Measurements from ENCODE around the gene UPK1A. TPM values are rescaled to one million over a fixed set of nuclear protein-coding genes. Genes with fewer than 3 reads are reported as not detected.

Gene UPK1A
- total RNA-seq: 1 to 10 TPM; 1.5 to 8.3 (median 5.6) TPM

DNA sequence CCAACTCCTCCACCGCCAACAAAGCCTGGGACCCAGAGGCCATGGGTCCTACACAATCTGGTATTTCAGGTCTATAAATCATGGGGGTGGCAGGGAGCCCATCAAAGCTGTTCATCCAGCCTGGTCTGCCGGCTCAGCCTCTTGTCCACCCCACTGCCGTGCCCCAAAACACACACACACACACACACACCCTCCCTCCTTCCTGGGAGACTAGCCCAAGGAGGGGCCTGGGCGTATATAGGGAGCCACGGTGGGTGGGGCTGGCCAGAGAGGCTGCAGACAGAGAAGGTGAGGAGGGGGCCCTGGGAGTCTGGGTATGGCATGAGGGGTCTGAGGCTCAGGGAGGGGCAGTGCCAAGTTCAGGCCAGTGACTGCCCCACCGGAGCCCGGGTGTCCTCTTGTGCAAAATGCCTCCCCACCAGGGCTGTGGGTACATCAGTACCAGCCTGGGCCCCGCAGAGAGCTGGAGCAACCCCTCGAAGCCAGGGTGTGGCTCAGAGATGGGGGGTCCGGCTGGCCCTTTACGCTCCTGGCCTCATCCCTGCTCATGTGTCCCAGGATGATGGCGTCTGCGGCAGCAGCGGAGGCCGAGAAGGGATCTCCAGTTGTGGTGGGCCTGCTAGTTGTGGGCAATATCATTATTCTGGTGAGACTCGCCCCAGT is at the start of gene UPK1A:
TSS of gene UPK1A (plus strand) at position 267 of the 663 bp plus-strand sequence. CDS start at position 563, 296 bp downstream.
- DNase-seq (ENCODE audit: low spot score in 2 of 2): no peak
- Histone ChIP-seq H3K9me3 (no peaks in the 10 kb centered on the region), H3K27me3 (peaks cover 11% of the 10 kb centered on the region), H3K27ac (no peak within 1 kb of the TSS), H3K36me3 (peaks cover 41% of the 10 kb centered on the region), H3K4me1 (peaks cover 7% of the 10 kb centered on the region), H3K4me3 (no peak within 1 kb of the TSS)
- 47% methylated on average over 11 of the region's 16 CpGs for WGBS
- no peak for TF ChIP-seq POLR2AphosphoS5 (IDR thresholded peaks at IDR 0.05)
- TF ChIP-seq POLR2A (IDR thresholded peaks at IDR 0.05): no peak
- TF ChIP-seq, protein P1, sequence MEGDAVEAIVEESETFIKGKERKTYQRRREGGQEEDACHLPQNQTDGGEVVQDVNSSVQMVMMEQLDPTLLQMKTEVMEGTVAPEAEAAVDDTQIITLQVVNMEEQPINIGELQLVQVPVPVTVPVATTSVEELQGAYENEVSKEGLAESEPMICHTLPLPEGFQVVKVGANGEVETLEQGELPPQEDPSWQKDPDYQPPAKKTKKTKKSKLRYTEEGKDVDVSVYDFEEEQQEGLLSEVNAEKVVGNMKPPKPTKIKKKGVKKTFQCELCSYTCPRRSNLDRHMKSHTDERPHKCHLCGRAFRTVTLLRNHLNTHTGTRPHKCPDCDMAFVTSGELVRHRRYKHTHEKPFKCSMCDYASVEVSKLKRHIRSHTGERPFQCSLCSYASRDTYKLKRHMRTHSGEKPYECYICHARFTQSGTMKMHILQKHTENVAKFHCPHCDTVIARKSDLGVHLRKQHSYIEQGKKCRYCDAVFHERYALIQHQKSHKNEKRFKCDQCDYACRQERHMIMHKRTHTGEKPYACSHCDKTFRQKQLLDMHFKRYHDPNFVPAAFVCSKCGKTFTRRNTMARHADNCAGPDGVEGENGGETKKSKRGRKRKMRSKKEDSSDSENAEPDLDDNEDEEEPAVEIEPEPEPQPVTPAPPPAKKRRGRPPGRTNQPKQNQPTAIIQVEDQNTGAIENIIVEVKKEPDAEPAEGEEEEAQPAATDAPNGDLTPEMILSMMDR (IDR thresholded peaks at IDR 0.05): no peak
- TF ChIP-seq EP300 (IDR thresholded peaks at IDR 0.05): no peak

DNA sequence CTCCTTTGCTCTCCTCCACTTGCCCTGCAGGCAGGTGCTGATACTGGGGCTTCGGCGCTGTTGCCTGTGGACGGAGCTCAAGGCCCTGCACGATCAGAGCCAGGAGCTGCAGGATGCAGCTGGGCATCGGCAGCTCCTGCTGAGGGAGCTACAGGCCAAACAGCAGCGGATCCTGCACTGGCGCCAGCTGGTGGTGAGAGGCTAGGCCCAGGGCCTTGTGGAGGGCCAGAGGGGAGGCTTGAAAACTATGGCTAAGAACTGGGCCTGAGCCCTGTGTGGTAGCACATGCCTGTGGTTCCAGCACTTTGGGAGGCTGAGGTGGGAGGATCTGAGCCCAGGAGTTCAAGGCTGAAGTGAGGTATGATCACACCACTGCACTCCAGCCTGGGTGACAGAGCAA is 47.5 kb upstream of the UPK1A start:
- H3K27ac ChIP-seq: no peak overlapping the region
- H3K27me3 ChIP-seq: no peaks in the 10 kb centered on the region
- TF ChIP-seq POLR2A (IDR thresholded peaks at IDR 0.05) (no peak), EP300 (IDR thresholded peaks at IDR 0.05) (no peak), POLR2AphosphoS5 (IDR thresholded peaks at IDR 0.05) (no peak)
- TF ChIP-seq, protein P1 (IDR thresholded peaks at IDR 0.05): no peak
- WGBS: 80% methylated on average over 6 of the region's 7 CpGs
- H3K4me1 ChIP-seq: no peaks in the 10 kb centered on the region
- no peak for DNase-seq (ENCODE audit: low spot score in 2 of 2)
- peaks cover 63% of the 10 kb centered on the region for H3K36me3 ChIP-seq
- no peak overlapping the region for H3K4me3 ChIP-seq
- H3K9me3 ChIP-seq: no peaks in the 10 kb centered on the region

DNA sequence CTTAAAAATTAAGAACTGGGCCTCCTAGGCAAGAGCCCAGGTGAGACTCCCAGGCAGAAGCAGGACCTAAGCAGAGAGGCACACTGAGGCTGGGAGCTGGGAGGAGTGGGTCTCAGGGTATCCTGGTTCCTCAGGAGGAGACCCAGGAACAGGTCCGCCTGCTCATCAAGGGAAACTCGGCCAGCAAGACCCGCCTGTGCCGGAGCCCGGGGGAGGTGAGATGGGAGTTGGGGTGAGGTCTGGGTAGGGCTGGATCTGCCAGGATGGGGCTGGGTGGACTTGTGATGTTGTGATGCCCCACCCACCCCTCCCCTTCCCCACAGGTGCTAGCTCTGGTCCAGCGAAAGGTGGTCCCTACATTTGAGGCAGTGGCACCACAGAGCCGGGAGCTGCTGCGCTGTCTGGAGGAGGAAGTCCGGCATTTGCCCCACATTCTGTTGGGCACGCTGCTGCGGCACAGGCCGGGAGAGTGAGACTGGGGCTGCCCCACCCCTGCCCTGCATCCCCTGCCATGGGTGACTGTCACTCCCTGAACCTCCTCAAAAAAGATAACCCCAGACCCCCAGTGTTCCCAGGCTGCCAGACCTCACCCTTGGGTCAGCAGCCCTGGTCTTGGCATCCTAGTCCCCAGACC is 46.9 kb upstream of the UPK1A start:
- DNase-seq (ENCODE audit: low spot score in 2 of 2): no peak
- no peaks in the 10 kb centered on the region for H3K4me1 ChIP-seq
- no peaks in the 10 kb centered on the region for H3K9me3 ChIP-seq
- H3K36me3 ChIP-seq: peaks cover 63% of the 10 kb centered on the region
- H3K4me3 ChIP-seq: no peak overlapping the region
- no peaks in the 10 kb centered on the region for H3K27me3 ChIP-seq
- 95% methylated on average over 10 of the region's 12 CpGs for WGBS
- TF ChIP-seq EP300 (IDR thresholded peaks at IDR 0.05) (no peak), POLR2AphosphoS5 (IDR thresholded peaks at IDR 0.05) (no peak)
- TF ChIP-seq, protein P1 (IDR thresholded peaks at IDR 0.05): no peak
- no peak overlapping the region for H3K27ac ChIP-seq

DNA sequence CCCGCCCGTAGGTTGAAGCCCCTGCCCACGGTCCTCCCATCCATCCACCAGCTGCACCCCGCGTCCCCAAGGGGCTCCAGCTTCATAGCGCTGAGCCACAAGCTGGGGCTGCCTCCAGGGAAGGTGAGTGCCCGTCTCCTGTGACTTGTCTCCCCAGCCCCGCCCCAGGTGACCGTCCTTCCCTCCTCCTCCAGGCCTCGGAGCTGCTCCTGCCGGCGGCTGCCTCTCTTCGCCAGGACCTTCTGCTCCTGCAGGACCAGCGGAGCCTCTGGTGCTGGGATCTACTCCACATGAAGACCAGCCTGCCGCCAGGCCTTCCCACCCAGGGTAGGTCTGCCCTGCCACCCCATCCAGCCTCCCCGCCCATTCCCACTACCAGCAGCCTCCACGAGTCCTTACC is 46.3 kb upstream of the UPK1A start:
- no peak for DNase-seq (ENCODE audit: low spot score in 2 of 2)
- TF ChIP-seq POLR2AphosphoS5 (IDR thresholded peaks at IDR 0.05): no peak
- TF ChIP-seq, protein P1 (IDR thresholded peaks at IDR 0.05): no peak
- TF ChIP-seq EP300 (IDR thresholded peaks at IDR 0.05): no peak
- no peak for TF ChIP-seq POLR2A (IDR thresholded peaks at IDR 0.05)
- Histone ChIP-seq H3K27me3 (no peaks in the 10 kb centered on the region), H3K4me1 (no peaks in the 10 kb centered on the region), H3K27ac (no peak overlapping the region), H3K36me3 (peaks cover 61% of the 10 kb centered on the region), H3K4me3 (no peak overlapping the region), H3K9me3 (no peaks in the 10 kb centered on the region)
- 94% methylated on average over 17 of the region's 17 CpGs for WGBS

DNA sequence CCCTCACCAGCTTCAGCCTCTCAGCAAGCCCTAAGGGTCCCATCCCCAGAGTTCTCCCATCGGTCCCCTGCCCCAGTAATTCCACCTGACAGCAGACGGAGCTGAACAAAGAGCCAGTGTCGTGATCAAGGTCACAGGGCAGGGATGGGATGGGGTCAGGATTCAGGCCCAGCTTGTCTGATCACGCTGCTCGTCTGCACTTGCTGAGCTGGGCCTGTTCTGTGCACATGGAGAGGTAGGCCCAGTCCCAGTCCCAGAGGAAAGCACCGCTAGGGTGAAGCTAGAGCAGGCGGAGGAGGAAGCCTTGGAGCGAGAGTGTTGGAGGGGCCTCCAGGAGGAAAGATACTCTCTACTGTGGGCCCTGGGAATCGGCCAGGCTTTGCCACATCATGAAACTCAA is 44.6 kb upstream of the UPK1A start:
- Histone ChIP-seq H3K4me3 (no peak overlapping the region), H3K36me3 (peaks cover 44% of the 10 kb centered on the region), H3K27me3 (no peaks in the 10 kb centered on the region), H3K4me1 (no peaks in the 10 kb centered on the region), H3K27ac (no peak overlapping the region), H3K9me3 (no peaks in the 10 kb centered on the region)
- TF ChIP-seq POLR2A (IDR thresholded peaks at IDR 0.05): no peak
- TF ChIP-seq POLR2AphosphoS5 (IDR thresholded peaks at IDR 0.05): no peak
- TF ChIP-seq, protein P1 (IDR thresholded peaks at IDR 0.05): no peak
- TF ChIP-seq EP300 (IDR thresholded peaks at IDR 0.05): no peak
- 92% methylated on average over 9 of the region's 9 CpGs for WGBS
- DNase-seq (ENCODE audit: low spot score in 2 of 2): no peak

Data from suprapubic skin (tissue), 4 donors.